DOHH2 (cell line): Measurements from ENCODE around the gene S100A3.

Experiments used
- CTCF ChIP-seq: fragments of 200-600 bp; sonication (generic); IDR thresholded peaks from one replicate; pipeline ENCODE4 v1.5.1; 2014; ENCODE audit warnings: antibody characterized with exemption, mild to moderate bottlenecking, low read depth, low read length; ENCODE audit not compliant: poor library complexity, severe bottlenecking
- EZH2phosphoT487 ChIP-seq: fragments of 200-600 bp; sonication (generic); IDR thresholded peaks from 2 replicates; pipeline ENCODE4 v1.6.1; 2017; ENCODE audit warnings: borderline replicate concordance, mild to moderate bottlenecking, antibody characterized with exemption, low read length, moderate library complexity, mixed read lengths

GRCh38 chr1:153538315-153538821, 10.7 kb downstream of the S100A3 start:
- no peak for TF ChIP-seq EZH2phosphoT487
- no peak for TF ChIP-seq CTCF
